Epithelial cell of proximal tubule (primary cell): ENCODE data around the gene APOBEC2. TPM values are rescaled to one million over a fixed set of nuclear protein-coding genes. Genes with fewer than 3 reads are reported as not detected.
"Not testable (repeated sequence)": the region's sequence is repeated elsewhere in the genome, so short reads cannot be mapped to it uniquely, and the experiment has no call there.

ENCODE experiments used
- DNase-seq: peaks from one replicate; pipeline ENCODE4 v3.0.0-alpha.2; 2011; ENCODE audit warnings: low read depth
- H3K4me3 ChIP-seq: 2 replicates; pipeline ENCODE4 v1.5.1; 2011; ENCODE audit warnings: low read depth, mild to moderate bottlenecking, low read length
- CTCF ChIP-seq: conservative IDR thresholded peaks from 2 replicates; pipeline ENCODE4 v1.5.1; 2012; ENCODE audit warnings: low read depth, mild to moderate bottlenecking, low read length
- total RNA-seq: library from RNA; depleted of rRNA; stranded (reverse); fragments of >200 nt; gene quantifications from 2 replicates; pipeline ENCODE4 v1.2.3, GENCODE V29; 2015

APOBEC2 gene
- total RNA-seq, 1 donor from 2014 or later: not detected

GRCh38 chr6:41014780-41015179, 38.2 kb upstream of the APOBEC2 start:
- no peak for DNase-seq
- no peak overlapping the region for H3K4me3 ChIP-seq
- no peak for TF ChIP-seq CTCF

DNA sequence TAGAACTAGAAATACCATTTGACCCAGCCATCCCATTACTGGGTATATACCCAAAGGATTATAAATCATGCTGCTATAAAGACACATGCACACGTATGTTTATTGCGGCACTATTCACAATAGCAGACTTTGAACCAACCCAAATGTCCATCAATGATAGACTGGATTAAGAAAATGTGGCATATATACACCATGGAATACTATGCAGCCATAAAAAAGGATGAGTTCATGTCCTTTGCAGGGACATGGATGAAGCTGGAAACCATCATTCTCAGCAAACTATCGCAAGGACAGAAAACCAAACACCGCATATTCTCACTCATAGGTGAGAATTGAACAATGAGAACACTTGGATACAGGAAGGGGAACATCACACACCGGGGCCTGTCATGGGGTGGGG, 37.1 kb upstream of the APOBEC2 start:
- not testable (repeated sequence) for H3K4me3 ChIP-seq, DNase-seq

DNA sequence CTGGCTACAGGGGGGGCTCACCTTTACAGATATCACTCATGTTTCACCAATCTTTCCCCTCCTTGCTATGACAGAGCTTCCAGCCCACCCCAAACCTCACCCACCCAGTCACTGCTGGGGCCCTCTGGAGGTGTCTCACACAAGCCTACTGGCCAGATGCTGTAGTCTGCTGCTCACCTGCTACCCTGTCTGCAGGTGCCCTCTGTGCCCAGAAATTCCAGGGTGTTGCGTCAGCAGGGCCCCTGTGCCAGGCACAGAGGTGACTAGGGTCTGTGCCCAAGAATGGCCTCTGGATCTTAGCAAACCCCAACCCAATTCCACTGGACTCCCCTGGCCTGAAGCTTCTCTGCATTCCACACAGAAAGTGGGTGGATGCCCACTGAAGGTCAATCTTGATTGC, 35.3 kb upstream of the APOBEC2 start:
- TF ChIP-seq CTCF: no peak
- no peak for DNase-seq
- no peak overlapping the region for H3K4me3 ChIP-seq

DNA sequence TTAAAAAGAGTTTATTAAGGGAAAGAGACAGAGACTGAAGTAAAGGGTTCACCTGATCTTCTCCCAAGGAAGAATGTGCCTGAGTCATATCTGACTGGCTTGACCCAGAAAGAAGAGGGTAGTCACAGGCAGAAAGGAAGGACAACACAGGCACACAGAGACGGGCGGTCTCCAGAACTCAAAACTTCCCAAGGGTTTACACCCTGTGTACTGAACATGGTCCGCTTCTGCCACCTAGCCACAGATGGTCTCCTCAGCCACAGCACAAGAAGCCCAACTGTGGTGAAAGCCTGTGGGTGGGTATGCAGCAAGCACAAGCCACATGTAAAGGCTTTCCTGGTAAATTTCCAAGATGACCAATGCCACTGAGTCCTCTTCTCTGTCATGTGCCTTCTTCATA, 31.2 kb upstream of the APOBEC2 start:
- peak; percentile 60 for TF ChIP-seq CTCF
- no peak for DNase-seq

GRCh38 chr6:41022294-41022693, 30.7 kb upstream of the APOBEC2 start:
- no peak overlapping the region for H3K4me3 ChIP-seq
- TF ChIP-seq CTCF: no peak
- DNase-seq: no peak

More for the DNA sequence above, 31.2 kb upstream of the APOBEC2 start:
- H3K4me3 ChIP-seq: no peak overlapping the region

DNA sequence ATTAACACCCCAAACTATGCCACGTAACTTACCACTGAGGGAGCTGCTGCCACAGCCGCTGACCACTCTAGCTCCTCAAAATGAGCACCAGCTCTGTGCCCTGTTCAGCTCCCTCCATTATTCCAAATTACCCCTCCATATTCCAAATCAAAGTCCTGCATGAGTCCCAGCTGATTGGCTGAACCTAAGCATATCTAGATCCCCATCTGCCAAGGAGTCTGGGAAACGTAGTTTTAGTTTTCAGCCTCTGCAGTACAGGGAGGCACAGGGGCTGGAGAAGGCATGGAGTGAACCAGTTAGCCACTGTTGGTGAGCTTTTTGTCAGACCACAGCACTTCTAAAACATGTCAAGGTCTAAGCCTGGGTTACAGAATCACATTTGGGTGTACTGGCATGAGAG, 29.9 kb upstream of the APOBEC2 start:
- no peak for TF ChIP-seq CTCF
- no peak overlapping the region for H3K4me3 ChIP-seq
- no peak for DNase-seq

GRCh38 chr6:41025966-41026530, 27.0 kb upstream of the APOBEC2 start:
- no peak for DNase-seq
- TF ChIP-seq CTCF: no peak
- H3K4me3 ChIP-seq: no peak overlapping the region

- H3K4me3 ChIP-seq: peak overlapping the region; percentile 41
- DNase-seq: no peak
- no peak for TF ChIP-seq CTCF
Observed at GRCh38 chr6:41027241-41027640, 25.8 kb upstream of the APOBEC2 start.
